ENCODE measurements around the gene CCDC178. TPM values are rescaled to one million over a fixed set of nuclear protein-coding genes. Genes with fewer than 3 reads are reported as not detected.

The CCDC178 gene
- total and polyA plus RNA-seq, 2 experiments from 2014 or later: not detected

GRCh38 chr18:33264566-33264965, 176.0 kb downstream of the CCDC178 start:
- no peak overlapping the region for H3K4me3 ChIP-seq
- DNase-seq: no peak
- H3K27me3 ChIP-seq (replicated peaks; ENCODE audit: insufficient read depth): no peaks in the 10 kb centered on the region
- TF ChIP-seq EZH2phosphoT487 (IDR thresholded peaks at IDR 0.05; ENCODE audit: insufficient read depth, low read depth) (no peak), EZH2 (IDR thresholded peaks at IDR 0.05; ENCODE audit: insufficient read depth, poor library complexity, severe bottlenecking) (no peak)
- H3K4me1 ChIP-seq (ENCODE audit: insufficient read depth): no peaks in the 10 kb centered on the region
- in situ Hi-C loops (cut with MboI): no loop called here
- H2AFZ ChIP-seq: no peak overlapping the region
- no peaks in the 10 kb centered on the region for H3K9me3 ChIP-seq (ENCODE audit: low read depth)
- H3F3A ChIP-seq (ENCODE audit: insufficient read depth): no peaks in the 10 kb centered on the region
- H3K9me2 ChIP-seq (ENCODE audit: insufficient read depth): no peaks in the 10 kb centered on the region
- H4K20me1 ChIP-seq (ENCODE audit: insufficient read depth): no peaks in the 10 kb centered on the region
- H3K27ac ChIP-seq: no peak overlapping the region
- H3K79me2 ChIP-seq (ENCODE audit: insufficient read depth): no peaks in the 10 kb centered on the region
- no peak overlapping the region for H3K4me2 ChIP-seq (ENCODE audit: unreplicated experiment)
- WGBS, 2 experiments (ENCODE audit: low coverage in 1 of 2, low lambda C conversion rate in 2 of 2, missing lambda C conversion rate in 2 of 2): 0% methylated on average over 1 of the region's 1 CpG
- no peak overlapping the region for H3K9ac ChIP-seq
- H3K36me3 ChIP-seq (ENCODE audit: low read depth): no peaks in the 10 kb centered on the region

- 31 to 60% methylated on average over 1 of the region's 1 CpG for WGBS, 2 experiments (ENCODE audit: low coverage in 1 of 2, low lambda C conversion rate in 2 of 2, missing lambda C conversion rate in 2 of 2)
- H3K4me1 ChIP-seq (ENCODE audit: insufficient read depth): no peaks in the 10 kb centered on the region
- H3K9ac ChIP-seq: no peak overlapping the region
- no peak overlapping the region for H2AFZ ChIP-seq
- DNase-seq: no peak
- H3K4me3 ChIP-seq: no peak overlapping the region
- H3K9me3 ChIP-seq (ENCODE audit: low read depth): no peaks in the 10 kb centered on the region
- no peaks in the 10 kb centered on the region for H3K36me3 ChIP-seq (ENCODE audit: low read depth)
- H3F3A ChIP-seq (ENCODE audit: insufficient read depth): no peaks in the 10 kb centered on the region
- no peaks in the 10 kb centered on the region for H4K20me1 ChIP-seq (ENCODE audit: insufficient read depth)
- H3K4me2 ChIP-seq (ENCODE audit: unreplicated experiment): no peak overlapping the region
- in situ Hi-C loops (cut with MboI): no loop called here
- H3K9me2 ChIP-seq (ENCODE audit: insufficient read depth): no peaks in the 10 kb centered on the region
- H3K79me2 ChIP-seq (ENCODE audit: insufficient read depth): no peaks in the 10 kb centered on the region
- TF ChIP-seq EZH2 (IDR thresholded peaks at IDR 0.05; ENCODE audit: insufficient read depth, poor library complexity, severe bottlenecking): no peak
- TF ChIP-seq EZH2phosphoT487 (IDR thresholded peaks at IDR 0.05; ENCODE audit: insufficient read depth, low read depth): no peak
- H3K27ac ChIP-seq: no peak overlapping the region
- H3K27me3 ChIP-seq (replicated peaks; ENCODE audit: insufficient read depth): no peaks in the 10 kb centered on the region
Measured at GRCh38 chr18:33239298-33239697, 201.2 kb downstream of the CCDC178 start.

- in situ Hi-C loops (cut with MboI): no loop called here
- H3K79me2 ChIP-seq (ENCODE audit: insufficient read depth): no peaks in the 10 kb centered on the region
Measured at GRCh38 chr18:33232318-33232626, 208.2 kb downstream of the CCDC178 start.

GRCh38 chr18:33231474-33232317, 208.8 kb downstream of the CCDC178 start:
- Histone ChIP-seq H3K4me3 (no peak overlapping the region), H3K9me3 (ENCODE audit: low read depth) (no peaks in the 10 kb centered on the region), H4K20me1 (ENCODE audit: insufficient read depth) (no peaks in the 10 kb centered on the region), H3K9me2 (ENCODE audit: insufficient read depth) (no peaks in the 10 kb centered on the region), H3K79me2 (ENCODE audit: insufficient read depth) (no peaks in the 10 kb centered on the region), H3K27ac (no peak overlapping the region), H3K36me3 (ENCODE audit: low read depth) (no peaks in the 10 kb centered on the region), H3K27me3 (replicated peaks; ENCODE audit: insufficient read depth) (no peaks in the 10 kb centered on the region), H3K9ac (no peak overlapping the region), H2AFZ (0 out of 2 replicates have a peak overlapping the region, but pooled peaks have one; percentile 40), H3K4me1 (ENCODE audit: insufficient read depth) (no peaks in the 10 kb centered on the region), H3K4me2 (ENCODE audit: unreplicated experiment) (no peak overlapping the region), H3F3A (ENCODE audit: insufficient read depth) (no peaks in the 10 kb centered on the region)
- peak; percentile 68 for DNase-seq
- WGBS, 2 experiments (ENCODE audit: low coverage in 1 of 2, low lambda C conversion rate in 2 of 2, missing lambda C conversion rate in 2 of 2): 55 to 57% methylated on average over 6 of the region's 6 CpGs
- in situ Hi-C loops (cut with MboI): no loop called here
- TF ChIP-seq EZH2phosphoT487 (IDR thresholded peaks at IDR 0.05; ENCODE audit: insufficient read depth, low read depth) (no peak), EZH2 (IDR thresholded peaks at IDR 0.05; ENCODE audit: insufficient read depth, poor library complexity, severe bottlenecking) (no peak)

More at GRCh38 chr18:33232318-33232626, 208.2 kb downstream of the CCDC178 start:
- H3K27me3 ChIP-seq (replicated peaks; ENCODE audit: insufficient read depth): no peaks in the 10 kb centered on the region
- H2AFZ ChIP-seq: 0 out of 2 replicates have a peak overlapping the region, but pooled peaks have one; percentile 40
- H3K9me2 ChIP-seq (ENCODE audit: insufficient read depth): no peaks in the 10 kb centered on the region
- no peaks in the 10 kb centered on the region for H3K4me1 ChIP-seq (ENCODE audit: insufficient read depth)
- H3F3A ChIP-seq (ENCODE audit: insufficient read depth): no peaks in the 10 kb centered on the region
- no peaks in the 10 kb centered on the region for H4K20me1 ChIP-seq (ENCODE audit: insufficient read depth)
- no peak for DNase-seq
- H3K4me3 ChIP-seq: no peak overlapping the region
- H3K9ac ChIP-seq: no peak overlapping the region
- H3K36me3 ChIP-seq (ENCODE audit: low read depth): no peaks in the 10 kb centered on the region
- H3K4me2 ChIP-seq (ENCODE audit: unreplicated experiment): no peak overlapping the region
- no peak overlapping the region for H3K27ac ChIP-seq
- H3K9me3 ChIP-seq (ENCODE audit: low read depth): no peaks in the 10 kb centered on the region
- TF ChIP-seq EZH2phosphoT487 (IDR thresholded peaks at IDR 0.05; ENCODE audit: insufficient read depth, low read depth): no peak
- no peak for TF ChIP-seq EZH2 (IDR thresholded peaks at IDR 0.05; ENCODE audit: insufficient read depth, poor library complexity, severe bottlenecking)
